ENCODE data around the gene TWIST2. TPM values are rescaled to one million over a fixed set of nuclear protein-coding genes. Genes with fewer than 3 reads are reported as not detected.

The TWIST2 gene
- total RNA-seq, 2 experiments from 2014 or later: not detected

GRCh38 chr2:238817891-238818290, 30.0 kb upstream of the TWIST2 start:
- DNase-seq: no peak

GRCh38 chr2:238818561-238818960, 29.3 kb upstream of the TWIST2 start:
- H3K36me3 Mint-ChIP-seq (ENCODE audit: low read depth): no peaks in the 10 kb centered on the region
- no peak overlapping the region for H3K27ac Mint-ChIP-seq
- ChIA-PET POLR2A (no interaction called here), CTCF (interaction anchor here (1.0 to 2.0 kb wide), 2 partner anchors 31 to 34 kb away, joined by 3 to 6 read pairs; no protein-coding TSS in a partner anchor)
- H3K4me1 Mint-ChIP-seq: no peaks in the 10 kb centered on the region
- H3K9me3 Mint-ChIP-seq (ENCODE audit: low read depth): no peaks in the 10 kb centered on the region
- DNase-seq (no peak), ATAC-seq (no peak)
- peaks cover 56% of the 10 kb centered on the region for H3K27me3 Mint-ChIP-seq
- intact Hi-C loops (cut with DNase I, micrococcal nuclease): no loop called here
- H3K4me3 Mint-ChIP-seq: no peak overlapping the region

More at GRCh38 chr2:238817891-238818290, 30.0 kb upstream of the TWIST2 start:
- peaks cover 54% of the 10 kb centered on the region for H3K27me3 Mint-ChIP-seq
- no peak overlapping the region for H3K4me3 Mint-ChIP-seq
- ATAC-seq: no peak
- no peaks in the 10 kb centered on the region for H3K36me3 Mint-ChIP-seq (ENCODE audit: low read depth)
- intact Hi-C loops (cut with DNase I, micrococcal nuclease): no loop called here
- H3K9me3 Mint-ChIP-seq (ENCODE audit: low read depth): no peaks in the 10 kb centered on the region
- POLR2A ChIA-PET: no interaction called here
- CTCF ChIA-PET: interaction anchor here (2.0 kb wide), 1 partner anchor 33 kb away, joined by 6 read pairs; no protein-coding TSS in a partner anchor
- no peaks in the 10 kb centered on the region for H3K4me1 Mint-ChIP-seq
- no peak overlapping the region for H3K27ac Mint-ChIP-seq

- intact Hi-C loops (cut with DNase I, micrococcal nuclease): no loop called here
- no peak overlapping the region for H3K4me3 Mint-ChIP-seq
- DNase-seq (no peak), ATAC-seq (no peak)
- H3K36me3 Mint-ChIP-seq (ENCODE audit: low read depth): peaks cover 5% of the 10 kb centered on the region
- H3K27ac Mint-ChIP-seq: no peak overlapping the region
- POLR2A ChIA-PET: no interaction called here
- H3K9me3 Mint-ChIP-seq (ENCODE audit: low read depth): peaks cover 9% of the 10 kb centered on the region
- CTCF ChIA-PET: no interaction called here
- no peaks in the 10 kb centered on the region for H3K4me1 Mint-ChIP-seq
- peaks cover 57% of the 10 kb centered on the region for H3K27me3 Mint-ChIP-seq
Observed at GRCh38 chr2:238820197-238820596, 27.7 kb upstream of the TWIST2 start.

DNA sequence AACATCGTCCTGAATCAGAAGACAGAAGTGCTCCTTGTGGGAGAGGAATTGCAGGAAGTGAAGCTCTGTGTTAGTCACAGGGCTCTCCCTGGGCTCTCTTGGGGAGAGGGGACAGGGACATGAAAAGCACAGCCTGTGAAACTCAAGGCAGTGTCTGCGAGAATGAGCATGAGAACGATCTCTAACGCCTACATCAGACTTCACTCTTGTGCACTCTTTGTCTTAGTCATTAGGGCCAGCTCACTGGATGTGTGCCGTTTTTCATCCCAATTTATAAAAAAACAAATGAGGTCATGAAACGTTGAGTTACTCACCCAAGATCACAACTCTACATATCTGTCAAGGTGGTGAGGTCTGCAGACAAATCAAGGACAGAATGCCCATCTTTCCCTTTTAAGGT, 27.0 kb upstream of the TWIST2 start:
- ATAC-seq (no peak), DNase-seq (no peak)
- Mint-ChIP-seq H3K4me3 (no peak overlapping the region), H3K9me3 (ENCODE audit: low read depth) (peaks cover 9% of the 10 kb centered on the region), H3K4me1 (no peaks in the 10 kb centered on the region), H3K36me3 (ENCODE audit: low read depth) (peaks cover 5% of the 10 kb centered on the region), H3K27ac (no peak overlapping the region), H3K27me3 (peaks cover 62% of the 10 kb centered on the region)
- ChIA-PET CTCF (no interaction called here), POLR2A (no interaction called here)
- intact Hi-C loops (cut with DNase I, micrococcal nuclease): no loop called here

DNA sequence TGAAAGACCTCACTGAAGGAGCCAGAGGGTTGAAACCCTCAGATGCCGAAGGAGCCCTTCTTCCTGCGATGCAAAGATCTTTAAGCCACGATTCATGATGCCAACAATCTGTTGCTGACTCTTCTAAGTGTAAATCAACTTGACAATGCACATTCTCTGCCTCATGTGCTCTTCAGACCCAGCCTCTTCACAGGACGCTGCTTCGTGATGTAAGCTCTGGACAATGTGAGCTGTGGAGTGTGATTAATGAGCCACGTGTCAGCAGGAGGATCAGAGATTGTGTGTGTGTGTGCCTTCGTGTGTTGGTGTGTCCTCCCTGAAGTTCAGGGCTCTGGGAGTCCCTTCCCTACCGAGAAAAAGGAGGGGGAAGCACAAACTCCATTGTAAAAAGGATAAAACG, 26.5 kb upstream of the TWIST2 start:
- Mint-ChIP-seq H3K4me3 (no peak overlapping the region), H3K27me3 (peaks cover 63% of the 10 kb centered on the region), H3K9me3 (ENCODE audit: low read depth) (peaks cover 11% of the 10 kb centered on the region), H3K4me1 (no peaks in the 10 kb centered on the region), H3K36me3 (ENCODE audit: low read depth) (peaks cover 5% of the 10 kb centered on the region), H3K27ac (no peak overlapping the region)
- POLR2A ChIA-PET: no interaction called here
- intact Hi-C loops (cut with DNase I, micrococcal nuclease): no loop called here
- no peak for DNase-seq
- CTCF ChIA-PET: no interaction called here
- ATAC-seq: no peak

DNA sequence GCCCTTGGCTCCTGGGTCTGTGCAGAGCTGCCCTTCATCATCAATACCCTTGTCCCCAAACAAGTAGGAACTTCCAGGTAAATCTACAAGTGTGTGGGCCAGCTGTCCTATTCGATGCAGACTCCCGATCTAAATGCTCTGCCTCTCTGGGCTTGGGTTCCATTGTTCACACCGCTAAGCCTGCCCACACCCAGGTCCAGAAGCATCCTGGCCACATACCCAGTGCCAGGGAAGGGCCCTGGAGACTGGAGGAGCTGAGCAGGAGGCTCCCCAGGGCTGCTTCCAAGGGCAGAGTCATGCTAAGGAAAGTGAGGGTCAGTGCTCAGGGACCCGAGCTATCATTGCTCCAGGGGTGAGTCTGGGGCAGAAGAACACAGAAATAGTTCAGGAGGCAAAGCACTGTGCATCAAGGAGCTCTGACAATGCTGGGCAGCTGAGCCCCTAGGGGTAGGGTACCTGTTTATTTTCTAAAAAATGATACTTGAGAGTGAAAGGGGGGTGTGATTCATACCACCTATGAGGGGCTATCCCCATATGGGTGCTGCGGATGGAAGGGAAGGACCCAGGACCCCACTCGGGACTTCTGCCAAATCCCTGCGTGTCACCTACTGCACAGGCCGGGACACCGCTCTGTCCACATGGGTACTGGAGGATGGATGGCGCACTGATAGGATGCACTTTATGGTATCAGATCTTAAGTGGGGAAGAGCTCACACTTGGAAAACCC, 25.8 kb upstream of the TWIST2 start:
- intact Hi-C loops (cut with DNase I, micrococcal nuclease): no loop called here
- no peak overlapping the region for H3K27ac Mint-ChIP-seq
- CTCF ChIA-PET: interaction anchor here (1.5 kb wide), 1 partner anchor 38 kb away, joined by 4 read pairs; no protein-coding TSS in a partner anchor
- H3K4me1 Mint-ChIP-seq: no peaks in the 10 kb centered on the region
- DNase-seq: no peak
- ATAC-seq: no peak
- POLR2A ChIA-PET: no interaction called here
- peaks cover 12% of the 10 kb centered on the region for H3K9me3 Mint-ChIP-seq (ENCODE audit: low read depth)
- peaks cover 5% of the 10 kb centered on the region for H3K36me3 Mint-ChIP-seq (ENCODE audit: low read depth)
- H3K4me3 Mint-ChIP-seq: no peak overlapping the region
- H3K27me3 Mint-ChIP-seq: peaks cover 62% of the 10 kb centered on the region

DNA sequence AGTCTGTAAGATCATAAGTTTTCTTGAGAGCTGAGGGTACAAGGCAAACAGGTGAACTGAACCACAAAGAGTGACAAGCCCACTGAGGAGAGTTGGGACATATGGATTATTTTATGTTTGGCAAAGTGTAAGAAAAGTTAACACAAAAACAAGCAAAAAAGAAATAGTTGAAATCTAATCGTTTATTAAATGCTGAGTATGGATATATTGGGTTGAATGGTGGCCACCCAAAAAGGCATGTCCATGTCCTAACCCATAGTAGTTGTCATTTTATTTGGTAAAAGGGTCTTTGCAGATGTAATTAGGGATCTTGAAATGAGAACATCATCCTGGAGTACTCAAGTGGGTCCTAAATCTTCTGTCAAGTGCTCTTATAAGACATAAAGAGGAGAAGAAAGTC, 24.9 kb upstream of the TWIST2 start:
- peaks cover 58% of the 10 kb centered on the region for H3K27me3 Mint-ChIP-seq
- H3K4me1 Mint-ChIP-seq: no peaks in the 10 kb centered on the region

DNA sequence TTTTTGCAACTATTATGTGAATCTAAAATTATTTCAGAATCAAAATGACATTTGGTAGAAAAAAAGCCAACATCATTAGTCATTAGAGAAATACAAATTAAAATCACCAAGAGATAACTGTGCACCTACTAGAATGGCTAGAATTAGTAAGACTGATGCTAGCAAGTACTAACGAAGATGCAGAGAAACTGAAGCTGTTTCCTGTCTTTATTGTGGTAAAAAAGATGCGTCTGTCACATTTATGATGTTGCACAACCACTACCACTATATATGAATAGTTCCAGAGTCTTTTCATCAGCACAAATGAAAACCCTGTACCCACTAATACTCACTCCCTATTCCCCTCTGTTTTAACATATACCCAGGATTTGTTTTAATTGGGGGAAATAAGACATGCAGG, 16.7 kb upstream of the TWIST2 start:
- ChIA-PET POLR2A (no interaction called here), CTCF (no interaction called here)
- Mint-ChIP-seq H3K4me1 (peaks cover 3% of the 10 kb centered on the region), H3K4me3 (no peak overlapping the region), H3K9me3 (ENCODE audit: low read depth) (peaks cover 6% of the 10 kb centered on the region), H3K36me3 (ENCODE audit: low read depth) (no peaks in the 10 kb centered on the region), H3K27me3 (peaks cover 36% of the 10 kb centered on the region), H3K27ac (no peak overlapping the region)
- DNase-seq (no peak), ATAC-seq (no peak)
- intact Hi-C loops (cut with DNase I, micrococcal nuclease): no loop called here

More for the DNA sequence above, 24.9 kb upstream of the TWIST2 start:
- peaks cover 15% of the 10 kb centered on the region for H3K9me3 Mint-ChIP-seq (ENCODE audit: low read depth)
- ChIA-PET CTCF (interaction anchor here (1.5 kb wide), 1 partner anchor 38 kb away, joined by 4 read pairs; no protein-coding TSS in a partner anchor), POLR2A (no interaction called here)
- H3K4me3 Mint-ChIP-seq: no peak overlapping the region
- ATAC-seq: no peak
- peaks cover 5% of the 10 kb centered on the region for H3K36me3 Mint-ChIP-seq (ENCODE audit: low read depth)
- H3K27ac Mint-ChIP-seq: no peak overlapping the region
- DNase-seq: no peak
- intact Hi-C loops (cut with DNase I, micrococcal nuclease): no loop called here

DNA sequence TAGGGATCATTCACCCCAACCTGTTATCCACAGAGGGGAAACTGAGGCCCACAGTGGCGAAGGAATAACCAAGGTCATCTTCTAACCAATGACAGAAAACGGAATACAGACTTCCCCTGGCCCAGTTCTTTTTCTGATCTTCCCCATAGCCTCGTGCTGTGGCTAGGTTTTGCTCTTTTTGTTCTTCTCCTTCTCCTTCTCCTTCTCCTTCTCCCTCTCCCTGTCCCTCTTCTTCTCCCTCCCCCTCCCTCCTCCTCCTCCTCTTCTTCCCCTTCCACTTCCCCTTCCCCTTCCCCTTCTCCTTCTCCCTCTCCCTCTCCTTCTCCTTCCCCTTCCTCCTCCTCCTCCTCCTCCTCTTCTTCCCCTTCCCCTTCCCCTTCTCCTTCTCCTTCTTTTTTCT, 12.9 kb upstream of the TWIST2 start:
- H3K36me3 Mint-ChIP-seq (ENCODE audit: low read depth): no peaks in the 10 kb centered on the region
- no peak overlapping the region for H3K4me3 Mint-ChIP-seq
- peaks cover 30% of the 10 kb centered on the region for H3K27me3 Mint-ChIP-seq
- peaks cover 3% of the 10 kb centered on the region for H3K4me1 Mint-ChIP-seq
- intact Hi-C loops (cut with DNase I, micrococcal nuclease): no loop called here
- H3K27ac Mint-ChIP-seq: no peak overlapping the region
- ChIA-PET CTCF (no interaction called here), POLR2A (no interaction called here)
- DNase-seq: no peak
- ATAC-seq: no peak
- H3K9me3 Mint-ChIP-seq (ENCODE audit: low read depth): no peaks in the 10 kb centered on the region

- no peak overlapping the region for H3K4me3 Mint-ChIP-seq
- ATAC-seq (no peak), DNase-seq (no peak)
- POLR2A ChIA-PET: no interaction called here
- CTCF ChIA-PET: no interaction called here
- intact Hi-C loops (cut with DNase I, micrococcal nuclease): no loop called here
- no peaks in the 10 kb centered on the region for H3K36me3 Mint-ChIP-seq (ENCODE audit: low read depth)
- peaks cover 27% of the 10 kb centered on the region for H3K27me3 Mint-ChIP-seq
- H3K9me3 Mint-ChIP-seq (ENCODE audit: low read depth): no peaks in the 10 kb centered on the region
- peaks cover 3% of the 10 kb centered on the region for H3K4me1 Mint-ChIP-seq
- H3K27ac Mint-ChIP-seq: no peak overlapping the region
Observed at GRCh38 chr2:238835726-238836301, 12.1 kb upstream of the TWIST2 start.

DNA sequence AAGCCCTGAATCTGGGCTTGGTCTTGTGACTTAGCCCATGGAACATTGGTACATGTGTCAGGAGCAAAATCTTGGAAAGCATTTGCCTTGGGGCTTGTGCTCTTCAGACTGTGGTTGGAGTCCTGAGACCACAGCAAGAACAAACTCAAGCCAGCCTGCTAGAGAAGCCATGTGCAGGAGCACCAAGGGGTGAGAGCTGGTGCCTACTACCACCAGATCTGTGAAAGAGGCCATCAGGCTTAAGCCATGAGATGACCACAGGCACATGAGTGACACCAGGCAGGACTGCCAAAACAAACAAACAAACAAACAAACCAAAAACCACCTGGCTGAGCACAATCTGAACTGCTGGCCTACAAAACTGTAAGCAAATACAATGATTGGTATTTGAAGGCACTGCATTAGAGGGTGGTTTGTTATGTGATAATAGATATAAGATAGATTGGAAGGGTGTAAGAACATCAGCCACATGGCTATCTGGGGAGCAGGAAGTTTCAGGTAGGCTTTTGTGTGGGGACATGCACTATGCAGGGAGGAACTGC, 9.0 kb upstream of the TWIST2 start:
- no peak overlapping the region for H3K27ac Mint-ChIP-seq
- intact Hi-C loops (cut with DNase I, micrococcal nuclease): no loop called here
- no peak overlapping the region for H3K4me3 Mint-ChIP-seq
- ATAC-seq (no peak), DNase-seq (no peak)
- H3K4me1 Mint-ChIP-seq: no peaks in the 10 kb centered on the region
- H3K36me3 Mint-ChIP-seq (ENCODE audit: low read depth): no peaks in the 10 kb centered on the region
- ChIA-PET CTCF (interaction anchor here (1.2 kb wide), 1 partner anchor 9 kb away, joined by 4 read pairs; the partner anchor contains the start of gene TWIST2), POLR2A (no interaction called here)
- no peaks in the 10 kb centered on the region for H3K9me3 Mint-ChIP-seq (ENCODE audit: low read depth)
- peaks cover 27% of the 10 kb centered on the region for H3K27me3 Mint-ChIP-seq

DNA sequence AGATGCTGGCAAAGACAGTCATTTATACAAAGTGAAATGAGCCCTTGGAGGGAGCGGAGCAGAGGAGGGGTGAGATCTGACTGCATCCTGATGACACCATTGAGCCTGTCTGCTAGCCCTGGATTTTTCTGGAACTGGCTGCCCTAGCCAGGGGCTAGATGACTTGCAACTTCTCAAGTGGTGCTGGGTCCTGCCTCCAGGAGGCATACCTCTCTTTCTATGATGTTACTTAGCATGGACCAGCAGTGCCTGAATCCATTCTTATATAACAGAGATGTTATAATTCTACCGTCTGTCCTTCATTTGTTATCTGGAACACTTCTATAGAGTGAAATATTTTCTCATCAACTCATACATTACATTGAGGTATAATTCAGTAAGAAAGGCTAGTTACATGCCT, 8.5 kb upstream of the TWIST2 start:
- no peak overlapping the region for H3K4me3 Mint-ChIP-seq
- intact Hi-C loops (cut with DNase I, micrococcal nuclease): no loop called here
- no peaks in the 10 kb centered on the region for H3K36me3 Mint-ChIP-seq (ENCODE audit: low read depth)
- CTCF ChIA-PET: no interaction called here
- H3K27me3 Mint-ChIP-seq: peaks cover 29% of the 10 kb centered on the region
- H3K4me1 Mint-ChIP-seq: no peaks in the 10 kb centered on the region
- ATAC-seq: no peak
- H3K9me3 Mint-ChIP-seq (ENCODE audit: low read depth): no peaks in the 10 kb centered on the region
- H3K27ac Mint-ChIP-seq: no peak overlapping the region
- POLR2A ChIA-PET: no interaction called here
- no peak for DNase-seq

All from activated CD4-positive, alpha-beta T cell treated with anti-CD3 and anti-CD28 coated beads for 36 hours (primary cell).